DMS 273 (cell line): ENCODE results near the gene DYRK1B.
A peak's percentile ranks its signal among the peaks of the same experiment; 100 is the strongest.
"Not testable (repeated sequence)": the region's sequence is repeated elsewhere in the genome, so short reads cannot be mapped to it uniquely, and the experiment has no call there.

ENCODE experiments used
- DNase-seq: peaks from one replicate; lab custom pipeline; 2025; ENCODE audit not compliant: unreplicated experiment; lab: John Stamatoyannopoulos, UW

Gene DYRK1B

DNA sequence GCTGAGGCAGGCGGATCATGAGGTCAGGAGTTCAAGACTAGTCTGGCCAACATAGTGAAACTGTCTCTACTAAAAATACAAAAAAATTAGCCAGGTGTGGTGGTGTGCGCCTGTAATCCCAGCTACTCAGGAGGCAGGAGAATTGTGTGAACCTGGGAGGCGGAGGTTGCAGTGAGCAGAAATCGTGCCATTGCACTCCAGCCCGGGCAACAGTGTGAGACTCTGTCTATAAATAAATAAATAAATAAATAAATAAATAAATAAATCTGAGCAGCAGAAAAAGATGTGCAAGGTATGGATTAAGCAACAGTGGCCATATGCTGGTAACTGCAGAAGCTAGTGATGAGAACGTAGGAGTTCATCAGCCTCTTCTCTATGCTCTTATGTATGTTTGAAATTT lies 19.9 kb downstream of the DYRK1B start:
- DNase-seq, result not testable (repeated sequence)

DNA sequence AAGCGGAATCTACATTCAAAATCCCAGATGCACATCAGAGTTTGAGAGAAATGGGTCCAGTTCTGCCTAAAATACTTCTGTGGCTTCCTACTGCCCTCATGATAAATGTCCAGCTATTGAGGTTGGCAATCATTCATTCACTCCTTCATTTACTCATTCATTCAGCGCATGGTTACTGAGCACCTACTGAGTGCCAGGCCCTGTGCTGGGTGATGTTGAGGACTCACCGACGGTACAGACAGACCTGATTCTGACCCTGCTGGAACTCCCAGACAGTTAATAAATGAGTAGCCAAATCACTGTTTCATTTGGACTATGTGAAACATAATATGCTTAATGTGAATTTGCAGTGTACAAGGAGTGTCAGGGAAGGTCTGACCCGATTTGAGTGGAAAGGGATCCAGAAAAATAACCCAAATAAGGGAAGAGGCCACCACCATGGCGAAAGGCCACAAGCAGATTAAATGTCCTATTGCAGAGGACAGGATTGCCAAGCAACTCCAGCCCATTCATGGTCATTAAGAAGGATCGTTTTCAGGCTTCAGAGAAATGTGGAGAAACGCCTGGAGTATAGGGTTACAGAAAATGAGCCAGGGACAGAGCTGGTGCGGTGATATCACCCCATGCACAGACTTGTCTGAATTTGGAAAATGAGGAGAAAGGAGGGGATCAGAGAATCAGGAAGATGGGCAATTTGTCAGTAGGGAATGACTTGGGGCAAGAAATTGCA lies 20.5 kb downstream of the DYRK1B start:
- peak; percentile 51 for DNase-seq

- no peak for DNase-seq
Measured at GRCh38 chr19:39811064-39811463, 22.9 kb downstream of the DYRK1B start.

DNA sequence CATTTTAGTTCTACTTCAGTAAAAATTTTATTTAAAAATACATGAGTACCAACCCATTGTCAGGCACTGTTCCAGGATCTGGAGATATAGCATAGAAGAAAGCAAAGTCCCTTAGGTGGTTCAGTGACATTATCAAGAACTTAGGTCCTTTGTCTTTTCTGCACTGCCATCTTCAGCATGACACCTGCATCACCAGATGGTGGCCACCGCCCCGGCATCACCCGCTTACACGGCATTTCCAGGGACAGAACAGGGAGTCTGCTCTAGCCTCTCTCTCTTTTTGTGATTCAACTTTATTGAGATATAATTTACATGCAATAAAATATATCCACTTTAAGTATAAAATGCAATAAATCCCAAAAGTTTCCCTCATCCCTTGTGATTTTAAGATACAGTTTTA lies 23.5 kb downstream of the DYRK1B start:
- DNase-seq, result no peak

GRCh38 chr19:39809368-39809767 lies 24.6 kb downstream of the DYRK1B start:
- no peak for DNase-seq

- not testable (repeated sequence) for DNase-seq
Measured at GRCh38 chr19:39808688-39809087, 25.3 kb downstream of the DYRK1B start.

DNA sequence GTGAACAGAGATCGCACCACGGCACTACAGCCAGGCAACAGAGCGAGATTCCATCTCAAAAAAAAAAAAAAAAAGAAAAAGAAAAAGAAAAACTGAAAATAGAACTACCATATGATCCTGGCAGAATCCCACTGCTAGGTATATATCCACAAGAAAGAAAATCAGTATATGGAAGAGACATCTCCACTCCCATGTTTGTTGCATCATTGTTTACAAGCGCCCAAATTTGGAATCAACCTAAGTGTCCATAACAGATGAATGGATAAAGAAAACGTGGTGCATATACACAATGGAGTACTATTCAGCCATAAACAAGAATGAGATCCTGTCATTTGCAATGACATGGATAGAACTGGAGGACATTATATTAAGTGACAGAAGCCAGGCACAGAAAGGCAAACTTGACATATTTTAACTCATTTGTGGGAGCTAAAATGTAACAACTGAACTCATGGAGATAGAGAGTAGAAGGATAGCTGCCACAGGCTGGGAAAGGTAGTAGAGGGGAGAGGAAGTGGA lies 26.1 kb downstream of the DYRK1B start:
- DNase-seq, result no peak

DNA sequence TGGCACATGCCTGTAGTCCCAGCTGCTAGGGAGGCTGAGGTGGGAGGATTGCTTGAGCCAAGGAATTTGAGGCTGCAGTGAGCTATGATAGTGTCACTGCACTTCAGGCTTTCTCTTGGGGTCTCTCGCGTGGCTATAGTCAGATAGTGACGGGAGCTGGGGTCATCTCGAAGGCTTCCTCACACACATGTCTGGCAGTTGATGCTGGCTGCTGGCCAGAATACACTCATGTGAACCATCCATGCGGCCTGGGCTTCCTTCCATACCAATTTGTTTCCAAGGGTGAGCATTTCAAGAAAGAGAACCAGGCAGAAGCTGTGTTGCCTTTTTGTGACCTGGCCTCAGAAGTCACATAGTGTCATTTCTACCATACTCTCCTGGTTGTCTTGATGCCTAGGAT lies 28.9 kb downstream of the DYRK1B start:
- DNase-seq, result no peak

DNA sequence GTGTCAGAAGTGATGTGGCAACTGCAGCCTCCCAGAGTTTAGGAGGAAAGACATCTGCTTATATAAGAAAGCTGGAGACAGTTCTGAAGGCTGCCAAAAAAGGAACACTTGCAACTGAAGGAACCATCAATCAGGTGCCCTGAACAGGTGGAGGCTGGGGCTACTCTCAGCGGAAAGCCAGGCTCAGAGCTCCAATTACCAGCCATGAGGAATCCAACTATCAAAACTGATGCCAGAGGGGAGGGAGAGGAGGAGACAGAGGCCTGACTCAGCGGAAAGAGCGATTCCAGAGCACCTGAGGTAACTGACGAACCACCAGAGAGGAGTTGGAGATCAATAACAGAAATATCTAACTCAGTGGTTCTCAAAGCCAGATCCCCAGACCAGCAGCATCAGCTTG lies 31.0 kb downstream of the DYRK1B start:
- peak; percentile 39 for DNase-seq

- DNase-seq, result no peak
Measured at GRCh38 chr19:39797083-39797482, 36.9 kb downstream of the DYRK1B start.

DNA sequence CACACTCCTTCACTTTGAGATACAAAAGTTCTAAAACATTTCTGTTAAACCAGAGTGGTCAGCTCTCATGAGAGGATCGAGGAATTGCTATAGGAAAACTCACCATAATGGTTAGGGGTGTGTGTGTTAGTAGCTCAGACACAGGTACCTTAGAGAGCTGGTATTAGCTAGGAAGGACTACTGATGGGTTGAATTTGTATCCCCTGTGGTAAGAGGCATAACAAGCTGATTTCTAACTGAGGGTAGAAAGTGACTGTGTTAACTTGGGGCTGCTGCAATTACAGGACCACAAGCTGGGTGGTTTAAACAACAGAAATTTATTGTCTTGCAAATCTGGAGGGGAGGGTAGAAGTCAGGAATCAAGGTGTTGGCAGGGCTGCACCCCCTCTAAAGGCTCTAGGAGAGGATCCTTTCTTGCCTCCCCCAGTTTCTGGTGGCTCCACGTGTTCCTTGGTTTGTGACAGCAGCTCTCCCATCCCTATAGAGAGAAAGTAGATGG lies 37.9 kb downstream of the DYRK1B start:
- DNase-seq, result no peak

DNA sequence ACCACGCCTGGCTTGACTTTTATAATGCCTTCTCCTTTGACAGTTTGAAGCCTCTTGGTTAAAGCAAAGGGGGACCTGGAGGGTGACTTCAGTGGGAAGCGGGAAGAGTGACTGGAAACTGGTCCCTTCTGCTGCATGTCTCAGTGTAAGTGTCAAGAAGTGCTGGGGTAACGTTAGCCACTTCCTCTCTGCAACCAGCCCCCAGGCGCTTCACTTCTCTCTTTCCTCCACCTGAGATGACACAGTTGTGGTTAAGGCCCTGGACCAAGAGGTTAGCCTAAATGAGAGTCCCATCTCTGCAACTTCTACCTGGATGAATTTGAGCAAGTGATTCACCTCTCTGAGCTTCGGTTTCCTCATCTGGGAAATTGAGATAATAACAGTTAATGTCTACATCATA lies 39.0 kb downstream of the DYRK1B start:
- DNase-seq, result no peak

DNA sequence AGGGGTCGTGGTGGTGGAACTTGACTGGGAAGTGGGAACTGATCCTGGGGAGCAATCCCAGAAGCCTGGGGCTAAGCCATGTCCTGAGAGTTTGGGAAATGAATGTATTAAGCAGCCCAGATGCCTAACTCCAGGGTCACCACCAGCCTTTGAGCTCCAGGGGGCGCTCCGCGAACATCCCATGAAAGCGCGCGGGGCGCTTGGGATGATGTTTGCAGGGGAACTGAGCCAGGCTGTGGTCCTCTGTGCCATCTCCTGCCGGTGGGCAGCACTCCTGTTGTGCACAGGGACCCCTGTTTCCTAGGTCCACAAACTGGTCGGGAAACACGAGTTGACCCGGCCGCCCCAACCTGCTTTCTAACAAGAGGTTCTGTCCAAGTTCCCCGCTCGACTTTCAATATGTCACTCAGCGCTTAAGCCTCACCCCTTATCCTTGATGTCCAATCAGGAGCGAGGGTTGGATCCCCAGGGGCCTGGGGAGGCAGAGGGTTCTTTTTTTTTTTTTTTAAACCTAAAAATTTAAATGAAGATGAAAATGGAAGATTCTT lies 40.9 kb downstream of the DYRK1B start:
- peak; percentile 95 for DNase-seq

GRCh38 chr19:39788244-39788643 lies 45.7 kb downstream of the DYRK1B start:
- DNase-seq, result no peak

DNA sequence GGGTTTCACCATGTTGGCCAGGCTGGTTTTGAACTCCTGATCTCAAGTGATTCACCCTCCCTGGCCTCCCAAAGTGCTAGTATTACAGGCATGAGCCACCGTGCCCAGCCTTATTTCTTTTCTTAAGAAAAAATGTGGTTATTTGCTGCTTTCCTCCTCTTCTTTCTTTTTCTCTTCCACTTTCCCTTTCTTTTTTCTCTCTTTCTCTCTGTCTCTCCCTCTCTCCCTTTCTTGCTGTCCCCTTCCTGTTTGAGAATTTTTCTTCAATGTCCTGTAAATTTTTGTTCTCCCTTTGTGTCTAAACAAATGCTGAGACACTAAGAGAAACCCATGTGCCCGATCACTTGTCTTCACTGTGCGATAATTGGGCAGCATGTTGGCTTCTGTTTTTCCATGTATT lies 53.1 kb downstream of the DYRK1B start:
- DNase-seq, result no peak

GRCh38 chr19:39778763-39779162 lies 55.2 kb downstream of the DYRK1B start, which contains the start of gene LEUTX:
Gene LEUTX, plus strand, starts transcription at chr19:39778854. Its CDS starts 67 bp downstream, at chr19:39778921.
- DNase-seq, result no peak
